HG02943 (cell line): ENCODE measurements around the gene C13orf46.

Source experiments
- ATAC-seq: cut with Tn5 transposase; IDR thresholded peaks from one replicate; pipeline ENCODE4 v1.9.1; 2021; ENCODE audit warnings: mild to moderate bottlenecking, low read depth, moderate library complexity; ENCODE audit not compliant: unreplicated experiment

Gene C13orf46

DNA sequence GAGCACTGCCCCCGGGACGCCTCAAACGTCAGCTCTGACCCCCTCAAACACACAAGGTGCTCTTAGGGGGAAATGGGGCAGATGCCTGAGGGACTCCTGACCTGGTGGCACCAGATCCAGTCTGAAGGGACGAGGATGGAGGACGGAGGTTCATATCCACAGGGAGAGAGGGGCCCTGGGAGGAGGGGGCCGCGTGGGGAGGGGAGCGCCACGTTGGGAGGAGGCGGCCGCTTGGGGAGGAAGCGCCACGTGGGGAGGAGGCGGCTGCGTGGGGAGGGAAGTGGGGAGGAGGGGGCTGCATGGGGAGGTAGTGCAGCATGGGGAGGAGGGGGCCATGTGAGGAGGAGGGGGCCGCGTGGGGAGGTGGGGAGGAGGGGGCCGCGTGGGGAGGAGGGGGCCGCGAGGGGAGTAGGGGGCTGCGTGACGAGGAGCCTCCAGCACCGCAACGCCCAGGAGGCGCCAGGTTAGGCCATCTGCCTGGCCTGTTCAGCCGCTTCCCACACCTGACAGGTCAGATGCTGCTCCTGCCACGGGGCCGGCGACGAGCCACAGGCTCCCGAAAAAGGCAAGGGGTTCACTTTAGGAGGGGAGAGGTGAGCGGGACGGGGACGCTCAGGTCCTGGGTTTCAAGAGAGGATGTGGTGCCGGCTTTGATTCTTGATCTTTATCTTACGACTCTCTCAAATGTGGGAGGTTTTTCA, 36.7 kb upstream of the C13orf46 start:
- ATAC-seq = no peak

DNA sequence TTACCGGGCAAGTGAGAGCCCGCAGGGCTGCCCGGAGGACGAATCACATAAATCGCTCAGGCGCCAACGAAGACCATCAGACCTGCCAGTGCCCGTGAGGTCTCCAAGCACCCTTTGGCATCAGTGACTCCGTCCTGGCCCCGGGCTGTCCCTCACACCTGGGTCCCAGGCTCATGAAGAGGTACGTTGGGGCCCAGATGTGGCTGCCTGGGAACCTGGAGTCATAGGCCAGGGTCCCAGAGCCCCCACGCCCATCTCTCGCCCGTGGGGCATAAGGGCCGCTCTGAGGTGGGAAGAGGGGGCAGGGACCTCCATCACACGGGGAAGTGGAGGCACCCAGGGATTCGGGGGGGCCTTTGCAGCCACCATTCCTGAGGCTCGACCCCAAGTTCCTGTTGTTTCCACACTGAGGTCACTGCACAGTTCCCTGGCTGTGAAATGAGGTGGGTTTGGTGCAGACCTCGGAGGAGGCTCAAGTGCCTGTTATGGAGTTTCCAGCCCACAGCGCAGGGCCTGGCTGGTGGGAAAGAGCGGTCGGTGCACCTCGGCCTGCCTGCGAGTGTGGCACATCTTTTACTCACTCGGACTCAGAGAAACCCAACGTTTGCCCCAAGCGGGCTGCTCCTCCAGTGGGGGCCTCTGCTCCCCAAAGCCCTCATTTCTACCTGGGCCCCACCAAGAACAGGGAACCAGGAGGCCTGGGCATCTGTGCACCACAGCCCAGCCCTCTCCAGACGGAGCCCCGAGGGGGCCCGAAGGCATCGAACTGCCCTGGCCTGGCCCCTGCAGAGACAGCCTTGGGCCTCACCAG, 35.9 kb upstream of the C13orf46 start:
- ATAC-seq = no peak

DNA sequence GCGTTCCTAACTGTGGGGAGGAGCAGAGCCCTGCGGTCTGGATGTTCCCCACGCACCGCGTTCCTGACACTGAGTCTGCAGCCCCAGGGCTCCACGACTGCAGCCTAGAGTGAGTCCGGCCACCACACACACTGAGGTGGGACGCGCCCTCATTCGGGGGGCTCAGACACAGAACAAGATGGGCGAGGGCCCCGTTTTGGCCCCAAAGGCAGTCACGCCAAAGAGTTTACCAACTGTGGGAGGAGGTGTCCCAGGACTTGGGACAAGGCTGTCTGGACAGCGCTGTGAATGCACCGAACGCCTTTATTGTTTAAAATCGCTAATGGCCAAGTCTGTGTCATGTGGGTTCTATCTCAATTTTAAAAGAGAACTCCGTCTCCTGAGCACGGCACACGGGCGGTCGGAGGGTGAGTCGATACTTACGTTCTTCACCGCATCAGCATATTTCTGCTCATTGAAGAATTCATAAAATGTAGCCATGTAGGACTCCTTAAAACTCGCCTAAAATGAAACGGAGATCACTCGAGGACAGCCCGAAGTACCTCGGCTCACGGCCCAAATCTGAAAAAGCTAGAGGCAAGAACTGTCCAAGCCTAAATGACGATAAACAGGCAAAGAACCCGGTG, 35.2 kb upstream of the C13orf46 start:
- no peak for ATAC-seq

DNA sequence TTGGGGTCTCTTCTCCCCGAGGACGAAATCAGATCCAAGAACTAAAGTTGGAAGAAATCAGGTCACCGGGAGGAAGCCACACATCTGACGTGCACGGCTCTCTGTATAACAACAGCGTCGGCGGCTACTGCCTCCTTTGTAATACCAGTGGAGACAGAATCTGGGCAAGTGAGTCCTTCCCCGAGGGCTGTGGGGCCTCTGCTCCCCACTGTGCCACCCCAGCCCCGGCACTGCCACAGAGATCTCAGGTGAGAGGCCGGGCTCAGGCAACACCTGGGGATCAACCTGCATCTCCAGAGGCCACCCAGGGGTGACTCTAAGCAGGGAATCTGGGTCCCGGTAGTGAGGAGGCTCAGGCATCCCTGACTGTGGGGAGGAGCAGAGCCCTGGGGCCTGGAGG, 33.7 kb upstream of the C13orf46 start:
- ATAC-seq = no peak

DNA sequence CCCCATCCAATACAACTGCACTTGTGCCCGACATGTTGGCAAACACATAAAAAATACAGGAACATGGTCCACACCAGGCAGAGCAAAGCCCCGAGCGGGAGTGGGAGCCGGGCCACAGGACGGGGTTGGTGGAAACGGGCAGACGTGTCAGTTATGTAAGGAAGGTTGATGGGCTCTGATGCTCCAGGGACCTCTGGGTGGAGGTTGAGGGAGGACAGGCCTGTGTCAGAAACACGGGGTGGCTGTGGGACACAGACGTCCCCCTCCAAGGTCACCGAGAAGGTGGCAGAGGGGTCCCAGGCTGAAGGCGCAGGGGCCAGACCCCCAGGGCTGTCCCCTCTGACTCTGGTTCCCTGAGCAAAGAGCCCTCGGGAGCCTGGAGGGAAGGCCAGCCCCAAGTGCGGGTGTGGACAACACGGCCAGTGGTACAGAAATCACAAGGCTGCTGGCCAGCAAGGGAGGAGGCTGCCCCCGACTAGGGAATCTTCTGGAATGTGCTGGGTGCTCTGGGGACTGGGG, 31.4 kb upstream of the C13orf46 start:
- ATAC-seq = no peak

DNA sequence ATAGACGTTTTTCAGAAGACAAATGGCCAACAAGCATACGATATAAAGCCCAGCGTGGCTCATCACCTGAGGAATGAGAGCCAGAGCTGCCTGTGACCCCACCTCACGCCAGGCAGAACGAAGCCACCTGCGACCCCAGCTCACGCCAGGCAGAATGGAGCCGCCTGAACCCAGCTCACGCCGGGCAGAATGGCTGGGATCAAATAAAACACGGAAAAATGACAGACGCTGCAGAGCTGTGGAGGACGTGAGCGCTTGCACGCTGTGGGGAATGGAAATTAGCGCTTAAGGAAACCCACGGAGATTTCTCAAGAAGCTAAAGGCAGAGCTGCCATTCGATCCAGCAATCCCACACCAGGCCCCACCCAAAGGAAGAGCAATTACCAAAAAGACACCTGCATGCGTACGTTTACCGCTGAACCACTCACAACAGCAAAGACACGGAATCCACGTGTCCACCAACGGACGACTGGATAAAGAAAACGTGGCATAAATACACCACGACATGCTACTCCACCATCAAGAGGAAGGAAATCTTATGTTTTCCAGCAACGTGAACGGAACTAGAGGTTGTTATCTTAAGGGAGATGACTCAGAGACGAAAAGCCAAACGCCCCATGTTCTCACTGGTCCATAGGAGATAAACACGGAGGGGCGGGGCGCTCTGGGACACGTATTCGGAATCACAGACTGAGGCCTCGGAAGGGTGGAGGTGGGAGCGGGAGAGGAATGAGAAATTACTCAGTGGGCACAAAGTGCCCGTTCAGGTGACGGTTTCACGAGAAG, 30.7 kb upstream of the C13orf46 start:
- ATAC-seq = no peak

DNA sequence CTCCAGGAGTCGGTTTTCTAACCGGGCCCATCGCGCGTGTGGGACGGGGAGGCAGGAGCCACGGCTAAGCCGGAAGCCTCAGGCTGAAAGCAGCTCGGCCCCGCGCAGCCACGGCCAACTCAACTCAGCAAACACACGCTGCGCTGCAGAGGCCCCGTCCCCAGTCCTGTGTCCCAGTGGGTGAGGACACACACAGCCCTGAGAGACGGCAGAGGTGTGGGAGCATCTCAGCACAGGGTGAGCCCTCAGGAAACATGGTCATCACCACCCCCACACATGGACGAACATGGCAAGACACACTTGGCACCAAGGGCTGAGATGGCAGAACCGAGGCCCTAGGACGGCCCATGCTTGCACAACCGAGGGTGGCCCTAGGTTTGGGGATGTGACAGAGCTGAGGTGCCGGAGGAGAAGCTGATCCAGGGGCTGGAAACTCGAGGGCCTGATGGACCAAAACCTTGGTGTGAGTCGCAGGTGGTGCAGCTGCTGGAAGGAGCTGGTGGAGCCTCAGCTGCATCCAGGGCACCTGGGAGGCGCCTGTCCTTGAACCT, 29.0 kb upstream of the C13orf46 start:
- ATAC-seq = no peak

DNA sequence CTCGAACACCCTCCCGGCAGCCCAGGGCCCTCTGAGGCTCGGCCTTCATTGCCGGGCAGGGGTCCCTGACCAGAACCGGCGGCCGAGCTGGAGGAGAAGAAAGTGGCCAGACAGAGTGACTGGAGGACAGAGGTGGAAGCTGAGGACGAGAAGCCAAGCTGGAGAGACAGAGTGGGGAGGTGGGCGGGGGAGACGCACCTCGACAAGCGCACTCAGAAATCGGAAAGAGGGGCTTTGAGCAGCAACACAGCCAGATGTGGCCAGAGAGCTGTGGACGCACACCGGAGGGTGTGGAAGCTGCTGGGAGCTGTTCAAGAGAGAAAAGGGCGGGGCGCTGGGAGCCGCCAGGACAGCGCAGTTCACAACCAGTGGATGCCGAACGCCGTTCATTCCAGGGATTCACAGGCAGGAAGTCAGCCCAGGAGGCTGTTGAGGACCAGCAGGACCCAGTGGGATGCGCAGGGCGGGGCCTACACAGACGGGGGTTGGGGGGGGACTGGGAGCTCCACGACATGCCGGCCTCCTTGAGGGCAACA, 28.2 kb upstream of the C13orf46 start:
- ATAC-seq = no peak

DNA sequence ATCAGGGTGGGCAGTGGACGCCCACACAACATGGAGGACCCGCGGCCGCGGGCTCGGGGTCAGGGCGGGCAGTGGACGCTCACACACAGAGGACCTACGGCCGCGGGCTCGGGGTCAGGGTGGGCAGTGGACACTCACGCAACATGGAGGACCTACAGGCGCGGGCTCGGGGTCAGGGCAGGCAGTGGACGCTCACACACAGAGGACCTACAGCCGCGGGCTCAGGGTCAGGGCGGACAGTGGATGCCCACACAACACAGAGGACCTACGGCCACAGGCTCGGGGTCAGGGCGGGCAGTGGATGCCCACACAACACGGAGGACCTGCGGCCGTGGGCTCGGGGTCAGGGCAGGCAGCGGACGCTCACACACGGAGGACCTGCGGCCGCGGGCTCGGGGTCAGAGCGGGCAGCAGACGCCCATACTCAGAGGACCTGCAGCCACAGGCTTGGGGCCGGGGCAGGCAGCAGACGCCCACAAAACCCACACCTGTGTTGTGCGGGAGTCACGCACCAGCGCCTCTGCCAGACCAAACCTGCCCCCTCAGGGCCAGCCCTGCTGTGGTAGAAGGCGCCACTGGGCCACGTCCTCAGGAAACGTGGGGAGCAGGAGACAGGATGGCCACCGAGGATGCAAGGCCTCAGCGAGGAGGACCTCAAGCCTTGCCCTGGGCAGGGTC, 27.6 kb upstream of the C13orf46 start:
- ATAC-seq = no peak

DNA sequence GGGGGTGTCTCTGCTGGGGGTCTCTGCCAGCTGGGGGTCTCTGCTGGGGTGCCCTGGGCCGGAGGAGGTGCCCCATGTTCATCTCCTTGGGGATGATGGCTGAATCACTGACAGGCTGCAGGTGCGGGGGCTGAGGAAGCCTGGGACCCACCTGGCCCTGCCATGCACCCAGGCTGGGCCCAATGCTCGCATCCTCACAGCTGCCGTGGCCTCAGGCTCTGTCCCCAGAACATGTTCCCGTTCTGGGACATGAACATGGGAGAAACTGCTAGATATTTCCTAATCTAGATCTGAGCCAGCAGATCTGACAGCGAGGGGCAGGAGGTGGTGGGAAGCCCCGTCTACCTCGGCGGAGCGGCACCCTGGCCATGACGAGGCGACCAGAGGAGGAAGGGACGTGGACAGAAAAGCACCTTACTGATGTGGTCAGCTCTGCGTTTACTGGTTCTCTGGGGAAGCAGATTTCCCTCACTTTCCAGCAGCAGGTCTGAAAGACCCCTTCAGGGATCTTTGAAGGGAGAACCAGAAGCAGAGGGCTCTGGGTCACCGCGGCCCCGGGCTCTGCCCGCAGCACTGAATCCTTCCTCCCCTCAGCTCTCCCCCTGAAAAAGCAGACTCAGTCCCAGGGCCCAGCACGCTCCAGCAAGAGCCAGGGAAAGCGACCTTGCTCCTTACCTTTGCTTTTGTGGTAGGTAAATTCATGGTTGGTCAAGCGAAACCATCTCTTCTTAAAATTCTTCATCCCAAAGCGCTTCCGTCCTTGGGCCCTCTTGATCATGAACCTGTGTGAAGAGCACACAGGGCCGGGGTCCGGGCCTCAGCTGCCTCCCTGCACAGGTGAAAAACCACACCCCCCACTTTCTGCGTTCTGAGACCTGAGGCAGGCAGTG, 26.5 kb upstream of the C13orf46 start:
- ATAC-seq = no peak

DNA sequence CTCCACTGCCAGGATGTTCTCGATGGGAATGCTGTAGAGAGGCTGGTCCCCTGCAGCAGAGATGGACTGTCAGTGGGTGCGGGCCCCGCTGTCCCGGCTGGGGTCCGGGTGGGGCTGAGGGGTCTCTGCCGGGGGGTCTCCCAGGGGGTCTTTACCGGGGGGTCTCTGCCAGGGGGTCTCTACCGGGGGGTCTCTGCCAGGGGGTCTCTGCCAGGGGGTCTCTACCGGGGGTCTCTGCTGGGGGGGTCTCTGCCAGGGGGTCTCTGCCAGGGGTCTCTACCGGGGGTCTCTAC, 25.7 kb upstream of the C13orf46 start:
- ATAC-seq = no peak

DNA sequence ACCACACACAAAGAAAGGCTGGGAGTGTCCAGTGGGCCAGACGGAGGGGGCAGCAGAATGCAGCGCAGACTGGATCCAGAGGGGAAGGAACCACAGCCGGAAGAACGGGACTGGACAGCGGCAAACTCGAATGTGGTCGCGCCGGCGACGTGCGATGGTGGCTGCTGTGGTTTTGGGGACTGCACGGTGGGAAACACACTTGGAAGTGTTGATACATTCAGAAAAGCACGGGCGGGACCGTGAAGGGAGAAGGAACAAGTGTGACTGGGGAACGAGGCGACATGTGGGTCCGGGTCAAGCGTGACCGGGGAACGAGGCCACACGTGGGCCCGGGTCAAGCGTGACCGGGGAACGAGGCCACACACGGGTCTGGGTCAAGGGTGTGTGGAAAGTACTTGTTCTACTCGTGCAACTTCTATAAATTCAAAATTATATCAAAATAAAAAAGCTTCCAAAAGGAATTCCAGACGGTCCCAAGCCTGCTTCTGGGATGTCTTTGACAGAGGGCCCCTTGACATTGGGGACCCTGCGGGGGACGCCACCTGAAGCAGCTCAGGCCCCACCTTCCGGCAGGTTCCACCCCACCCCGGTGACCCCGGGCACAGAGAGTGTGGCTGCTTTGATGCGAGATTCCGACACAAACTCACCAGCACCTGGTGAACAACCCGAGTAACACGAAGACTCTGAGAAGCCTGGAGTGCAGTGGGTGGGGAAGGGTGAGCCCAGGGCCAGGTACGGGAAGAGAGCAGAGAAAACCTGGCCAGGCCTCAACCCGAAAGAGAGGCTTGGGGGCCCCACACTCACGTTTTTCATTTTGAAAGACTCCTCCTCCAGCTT, 25.1 kb upstream of the C13orf46 start:
- ATAC-seq = no peak

DNA sequence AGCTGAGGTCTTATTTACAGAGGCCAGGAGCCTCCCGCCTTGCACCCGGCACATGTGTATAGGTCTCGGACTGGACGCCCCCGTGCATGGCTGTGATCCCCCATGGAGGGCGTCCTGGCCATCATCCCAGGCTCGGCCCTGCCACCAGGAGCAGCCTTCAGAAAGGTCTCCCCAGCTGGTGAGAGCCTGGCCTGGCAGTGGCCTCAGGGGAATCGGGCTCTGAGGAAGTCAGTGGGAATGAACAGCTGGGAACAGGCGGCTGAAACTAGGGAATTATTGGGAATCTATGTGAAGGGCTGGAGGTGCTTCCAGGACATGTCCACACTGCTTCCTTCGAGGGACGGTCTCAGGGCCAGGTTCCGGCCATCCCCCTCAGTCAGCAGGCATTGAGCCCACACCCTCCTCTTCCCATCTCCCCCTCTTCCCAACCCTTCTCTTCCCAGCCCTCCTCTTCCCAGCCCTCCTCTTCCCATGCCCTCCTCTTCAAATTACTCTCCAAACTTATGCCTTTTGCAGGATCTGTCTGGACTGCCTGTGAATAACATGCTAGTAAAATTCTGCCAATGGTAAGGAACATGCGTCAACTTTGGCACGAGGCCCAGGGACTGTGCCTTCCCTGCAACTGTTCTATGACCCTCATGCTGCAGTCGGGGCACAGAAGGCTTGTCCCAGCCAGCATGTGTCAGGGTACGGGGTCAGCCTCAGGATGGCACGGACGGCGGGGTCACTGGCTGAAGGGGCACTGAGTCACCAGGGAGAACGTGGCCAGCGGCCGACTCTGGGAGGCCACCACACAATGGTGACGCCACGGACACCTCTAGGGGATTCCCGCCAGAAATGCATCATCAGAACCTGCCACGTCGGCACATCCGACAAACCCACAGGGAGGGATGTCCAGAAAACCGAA, 24.2 kb upstream of the C13orf46 start:
- ATAC-seq = no peak

DNA sequence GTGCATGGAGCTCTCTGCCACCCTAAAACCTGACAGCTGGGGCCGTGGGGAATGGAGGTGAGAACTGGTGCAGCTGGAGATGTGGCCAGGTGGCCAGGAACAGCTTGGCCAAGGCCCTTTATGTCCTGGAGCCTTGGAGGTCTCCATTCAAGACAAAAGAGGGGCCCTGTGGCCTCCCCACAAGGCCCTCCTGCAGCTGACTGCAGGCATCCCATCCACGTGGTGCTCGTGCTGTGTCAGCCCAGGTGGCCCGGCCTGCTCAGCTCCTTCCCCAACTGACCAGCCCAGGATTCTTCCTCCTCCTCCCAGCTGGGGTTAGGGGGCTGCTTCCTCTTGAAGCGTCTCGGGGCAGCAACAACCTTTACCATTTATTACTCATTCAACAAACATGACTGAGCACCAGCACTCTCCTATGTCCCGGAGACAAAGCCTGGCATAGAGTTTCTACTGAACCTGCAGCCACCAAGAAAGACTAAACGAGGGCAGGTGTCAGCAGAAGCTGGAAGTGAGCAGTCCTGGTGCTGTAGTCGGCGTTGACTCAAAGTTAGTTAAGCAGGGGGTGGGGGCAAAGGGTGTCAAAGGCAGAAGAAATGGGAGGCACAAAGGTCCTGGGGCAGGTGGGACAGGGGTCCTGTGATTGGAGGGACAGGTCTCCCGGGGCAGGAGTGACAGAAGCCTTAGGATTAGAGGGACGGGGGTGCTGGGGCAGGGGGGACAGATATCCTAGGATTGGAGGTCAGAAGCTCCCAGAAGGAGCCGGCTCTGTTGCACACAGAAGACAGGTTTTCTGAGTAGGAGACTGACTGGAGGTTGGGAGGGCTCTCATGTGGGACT, 23.3 kb upstream of the C13orf46 start:
- no peak for ATAC-seq

DNA sequence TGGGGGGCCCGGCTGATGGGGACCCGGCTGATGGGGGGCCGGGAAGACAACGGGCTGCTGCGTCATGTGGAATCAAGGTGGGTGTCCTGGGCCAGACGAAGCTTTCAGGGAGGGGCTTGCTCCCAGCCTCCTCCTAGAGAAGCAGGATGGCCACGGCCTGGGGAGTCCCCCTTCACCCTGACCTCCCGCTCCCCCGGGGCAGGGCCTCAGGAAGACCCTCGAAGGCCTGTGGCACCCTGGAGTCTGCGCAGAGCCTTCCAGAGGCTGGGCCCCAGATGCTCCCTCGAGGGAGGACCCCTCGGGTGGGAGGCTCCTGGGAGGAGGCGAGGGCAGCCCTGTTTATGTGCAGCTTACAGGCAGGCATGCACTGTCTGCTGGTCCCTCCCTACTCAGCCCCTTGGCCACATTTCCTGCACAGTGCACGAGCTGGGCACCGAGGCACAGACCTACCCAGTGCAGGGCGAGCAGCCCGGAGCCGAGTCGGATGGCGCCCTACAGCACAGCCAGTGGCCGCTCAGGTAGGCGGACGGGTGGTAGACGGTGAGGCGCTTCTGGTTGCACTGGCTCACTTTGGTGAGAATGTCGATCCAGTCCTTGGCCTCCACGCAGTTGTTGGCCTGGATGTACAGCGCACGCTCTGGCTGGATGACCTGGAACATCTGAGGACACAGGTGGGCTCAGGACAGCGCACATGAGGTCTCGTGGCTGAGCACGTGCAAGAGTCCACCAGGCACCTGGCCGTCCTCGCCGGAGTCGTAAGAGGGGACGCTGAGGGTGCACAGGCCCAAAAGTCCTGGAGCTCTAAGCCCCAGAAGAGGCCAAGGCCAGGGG, 22.4 kb upstream of the C13orf46 start:
- no peak for ATAC-seq
